MM.1S (cell line): ENCODE results near the gene ELFN1.

Experiments
- DNase-seq: peaks from one replicate; pipeline ENCODE4 v3.0.0-alpha.2; 2015
- H2AFZ ChIP-seq: fragments of 300-600 bp; sonication (generic); 2 replicates; pipeline ENCODE4 v1.6.0; 2016; ENCODE audit warnings: antibody characterized with exemption, low read length
- H3F3A ChIP-seq: fragments of 300-600 bp; sonication (generic); 2 replicates; pipeline ENCODE4 v1.6.1; 2016; ENCODE audit warnings: mild to moderate bottlenecking, antibody characterized with exemption, low read length, moderate library complexity, mixed read lengths; ENCODE audit not compliant: insufficient read depth
- H3K27ac ChIP-seq: fragments of 300-600 bp; sonication (generic); 2 replicates; pipeline ENCODE4 v1.5.1; 2016; ENCODE audit warnings: mild to moderate bottlenecking, low read length
- H3K27me3 ChIP-seq: fragments of 300-600 bp; sonication (generic); replicated peaks from 2 replicates; pipeline ENCODE4 v1.6.0; 2016; ENCODE audit warnings: low read length; ENCODE audit not compliant: insufficient read depth
- H3K36me3 ChIP-seq: fragments of 300-600 bp; sonication (generic); replicated peaks from 2 replicates; pipeline ENCODE4 v1.6.1; 2016; ENCODE audit warnings: mild to moderate bottlenecking, low read length, mixed read lengths; ENCODE audit not compliant: insufficient read depth
- H3K4me1 ChIP-seq: fragments of 300-600 bp; sonication (generic); 2 replicates; pipeline ENCODE4 v1.6.1; 2016; ENCODE audit warnings: low read length, mixed read lengths
- H3K4me2 ChIP-seq: fragments of 300-600 bp; sonication (generic); 2 replicates; pipeline ENCODE4 v1.6.0; 2016; ENCODE audit warnings: low read depth, low read length
- H3K4me3 ChIP-seq: fragments of 300-600 bp; sonication (generic); 2 replicates; pipeline ENCODE4 v1.5.1; 2016; ENCODE audit warnings: low read length, mixed read lengths
- H3K79me2 ChIP-seq: fragments of 300-600 bp; sonication (generic); 2 replicates; pipeline ENCODE4 v1.6.1; 2016; ENCODE audit warnings: mixed run types, low read length, mixed read lengths
- H3K9ac ChIP-seq: fragments of 300-600 bp; sonication (generic); 2 replicates; pipeline ENCODE4 v1.6.1; 2016; ENCODE audit warnings: low read length, mixed read lengths
- H3K9me2 ChIP-seq: fragments of 300-600 bp; sonication (generic); replicated peaks from 2 replicates; pipeline ENCODE4 v1.6.1; 2016; ENCODE audit warnings: mild to moderate bottlenecking, low read length, mixed read lengths; ENCODE audit not compliant: insufficient read depth
- H3K9me3 ChIP-seq: fragments of 300-600 bp; sonication (generic); replicated peaks from 2 replicates; pipeline ENCODE4 v1.6.1; 2016; ENCODE audit warnings: mild to moderate bottlenecking, low read length, mixed read lengths; ENCODE audit not compliant: insufficient read depth
- H4K20me1 ChIP-seq: fragments of 300-600 bp; sonication (generic); 2 replicates; pipeline ENCODE4 v1.6.1; 2016; ENCODE audit warnings: mild to moderate bottlenecking, low read length, moderate library complexity, mixed read lengths; ENCODE audit not compliant: insufficient read depth
- CTCF ChIP-seq: fragments of 300-600 bp; sonication (generic); IDR thresholded peaks from 2 replicates; pipeline ENCODE4 v1.5.1; 2016; ENCODE audit warnings: antibody characterized with exemption, low read length, mixed read lengths
- EZH2 ChIP-seq: fragments of 300-600 bp; sonication (generic); optimal IDR thresholded peaks from 2 replicates; pipeline ENCODE3; 2017; ENCODE audit warnings: low read depth, mild to moderate bottlenecking, antibody characterized with exemption, low read length, mixed read lengths
- EZH2phosphoT487 ChIP-seq: fragments of 300-600 bp; sonication (generic); IDR thresholded peaks from 2 replicates; pipeline ENCODE4 v1.6.1; 2018; ENCODE audit warnings: antibody characterized with exemption, low read length

Gene ELFN1

GRCh38 chr7:1661461-1661860 lies 8.6 kb upstream of the ELFN1 start:
- Histone ChIP-seq H3K9ac (no peak overlapping the region), H3K4me1 (no peaks in the 10 kb centered on the region), H3F3A (no peaks in the 10 kb centered on the region), H4K20me1 (no peaks in the 10 kb centered on the region), H3K79me2 (no peaks in the 10 kb centered on the region), H2AFZ (no peak overlapping the region), H3K4me3 (no peak overlapping the region), H3K27ac (no peak overlapping the region), H3K27me3 (peaks cover 51% of the 10 kb centered on the region), H3K9me3 (no peaks in the 10 kb centered on the region), H3K4me2 (no peak overlapping the region), H3K36me3 (no peaks in the 10 kb centered on the region), H3K9me2 (no peaks in the 10 kb centered on the region)
- no peak for TF ChIP-seq EZH2
- TF ChIP-seq EZH2phosphoT487, result no peak
- TF ChIP-seq CTCF, result no peak
- DNase-seq, result no peak

- Histone ChIP-seq H3F3A (no peaks in the 10 kb centered on the region), H3K9me3 (no peaks in the 10 kb centered on the region), H3K27me3 (peaks cover 45% of the 10 kb centered on the region), H2AFZ (no peak overlapping the region), H3K4me3 (no peak overlapping the region), H3K27ac (no peak overlapping the region), H3K4me1 (no peaks in the 10 kb centered on the region), H3K9ac (no peak overlapping the region), H3K79me2 (no peaks in the 10 kb centered on the region), H3K9me2 (no peaks in the 10 kb centered on the region), H3K4me2 (no peak overlapping the region), H3K36me3 (no peaks in the 10 kb centered on the region), H4K20me1 (no peaks in the 10 kb centered on the region)
- TF ChIP-seq CTCF (no peak), EZH2 (no peak), EZH2phosphoT487 (no peak)
- DNase-seq, result no peak
These were observed 8.0 kb upstream of the ELFN1 start for GRCh38 chr7:1662101-1662500.

- H2AFZ ChIP-seq, result no peak overlapping the region
- peaks cover 39% of the 10 kb centered on the region for H3K27me3 ChIP-seq
These were observed 7.3 kb upstream of the ELFN1 start for GRCh38 chr7:1662767-1663166.

More at GRCh38 chr7:1662767-1663166, 7.3 kb upstream of the ELFN1 start:
- Histone ChIP-seq H3K9ac (no peak overlapping the region), H3K9me3 (no peaks in the 10 kb centered on the region), H3K9me2 (no peaks in the 10 kb centered on the region), H3K36me3 (no peaks in the 10 kb centered on the region), H3F3A (no peaks in the 10 kb centered on the region), H3K79me2 (no peaks in the 10 kb centered on the region), H3K4me2 (no peak overlapping the region), H4K20me1 (no peaks in the 10 kb centered on the region), H3K4me3 (no peak overlapping the region), H3K4me1 (no peaks in the 10 kb centered on the region), H3K27ac (no peak overlapping the region)
- TF ChIP-seq EZH2phosphoT487, result no peak
- no peak for TF ChIP-seq EZH2
- no peak for TF ChIP-seq CTCF
- DNase-seq, result no peak
